H1 (cell line): Measurements from ENCODE around the gene ARMC12.

ENCODE experiments used
- BACH1 ChIP-seq: IDR thresholded peaks from 2 replicates; pipeline ENCODE4 v1.6.1; 2012; ENCODE audit warnings: low read length, improper control_type of control experiment
- CHD2 ChIP-seq: IDR thresholded peaks from 2 replicates; pipeline ENCODE4 v1.6.1; 2012; ENCODE audit warnings: low read length, improper control_type of control experiment
- EP300 ChIP-seq, 2 experiments: IDR thresholded peaks; 1 replicate in 1 of 2; 2 replicates in 1 of 2; pipeline ENCODE4 v1.6.1; 2011 to 2012; ENCODE audit warnings: low read depth in 2 of 2, low read length in 2 of 2, mild to moderate bottlenecking in 2 of 2, borderline replicate concordance in 1 of 2, inconsistent platforms in 1 of 2, moderate library complexity in 1 of 2
- KDM1A ChIP-seq: fragments of 200-600, 300-600 bp; sonication (generic); IDR thresholded peaks from 2 replicates; pipeline ENCODE4 v1.7.1; 2016; ENCODE audit warnings: mild to moderate bottlenecking, low read length, borderline replicate concordance
- MAFK ChIP-seq: IDR thresholded peaks from 2 replicates; pipeline ENCODE4 v1.6.1; 2012; ENCODE audit warnings: low read depth, mild to moderate bottlenecking, improper control_type of control experiment, low read length
- POLR2AphosphoS5 ChIP-seq: IDR thresholded peaks from 2 replicates; pipeline ENCODE4 v1.6.1; 2011; ENCODE audit warnings: low read depth, low read length
- RFX5 ChIP-seq: IDR thresholded peaks from 2 replicates; pipeline ENCODE4 v1.6.1; 2011; ENCODE audit warnings: low read depth, low read length, improper control_type of control experiment, borderline replicate concordance
- RXRA ChIP-seq: IDR thresholded peaks from 2 replicates; pipeline ENCODE4 v1.6.1; 2011; ENCODE audit warnings: low read depth, mild to moderate bottlenecking, low read length, moderate library complexity; ENCODE audit not compliant: insufficient read depth
- SP1 ChIP-seq: IDR thresholded peaks from 2 replicates; pipeline ENCODE4 v1.6.1; 2011; ENCODE audit warnings: low read depth, low read length
- SRF ChIP-seq: IDR thresholded peaks from 2 replicates; pipeline ENCODE4 v1.6.1; 2011; ENCODE audit warnings: mild to moderate bottlenecking, low read depth, low read length, moderate library complexity
- TAF1 ChIP-seq: IDR thresholded peaks from 2 replicates; pipeline ENCODE4 v1.6.1; 2011; ENCODE audit warnings: mild to moderate bottlenecking, low read depth, low read length
- TF ChIP-seq, protein P1 (sequence below), 3 experiments: IDR thresholded peaks; 1 replicate in 2 of 3; 2 replicates in 1 of 3; pipeline versions ENCODE4 v1.5.1 to v1.6.1; 2011; ENCODE audit warnings: low read length in 3 of 3, mild to moderate bottlenecking in 3 of 3, inconsistent platforms in 2 of 3, low read depth in 1 of 3, moderate library complexity in 1 of 3; ENCODE audit not compliant: insufficient read depth in 1 of 3; ENCODE audit errors: control extremely low read depth in 1 of 3
- TF ChIP-seq, protein P2 (sequence below): IDR thresholded peaks from 2 replicates; pipeline ENCODE4 v1.6.1; 2012; ENCODE audit warnings: inconsistent platforms
- TF ChIP-seq, protein P3 (sequence below): IDR thresholded peaks from 2 replicates; pipeline ENCODE4 v1.6.1; 2012; ENCODE audit warnings: inconsistent platforms

DNA sequence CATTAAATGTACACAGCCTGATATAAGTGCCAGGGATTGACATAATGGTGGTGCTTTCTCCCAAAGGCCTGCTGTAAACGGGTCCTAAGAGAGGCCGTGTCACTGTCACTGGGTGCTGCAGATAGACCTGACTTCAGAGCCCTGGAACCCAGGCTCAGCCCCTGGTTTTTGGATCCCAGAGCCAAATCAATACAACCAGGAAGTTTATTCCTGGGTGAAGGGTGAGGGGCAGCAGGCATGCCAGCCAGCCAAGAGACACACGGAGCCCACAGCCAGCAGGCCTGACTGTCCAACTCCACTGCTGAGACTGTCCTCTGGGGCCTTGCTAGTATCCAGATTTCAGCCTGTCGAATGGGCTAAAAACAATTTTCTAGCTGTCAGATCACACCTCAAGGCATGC, 12.8 kb upstream of the ARMC12 start:
- TF ChIP-seq, protein P1, sequence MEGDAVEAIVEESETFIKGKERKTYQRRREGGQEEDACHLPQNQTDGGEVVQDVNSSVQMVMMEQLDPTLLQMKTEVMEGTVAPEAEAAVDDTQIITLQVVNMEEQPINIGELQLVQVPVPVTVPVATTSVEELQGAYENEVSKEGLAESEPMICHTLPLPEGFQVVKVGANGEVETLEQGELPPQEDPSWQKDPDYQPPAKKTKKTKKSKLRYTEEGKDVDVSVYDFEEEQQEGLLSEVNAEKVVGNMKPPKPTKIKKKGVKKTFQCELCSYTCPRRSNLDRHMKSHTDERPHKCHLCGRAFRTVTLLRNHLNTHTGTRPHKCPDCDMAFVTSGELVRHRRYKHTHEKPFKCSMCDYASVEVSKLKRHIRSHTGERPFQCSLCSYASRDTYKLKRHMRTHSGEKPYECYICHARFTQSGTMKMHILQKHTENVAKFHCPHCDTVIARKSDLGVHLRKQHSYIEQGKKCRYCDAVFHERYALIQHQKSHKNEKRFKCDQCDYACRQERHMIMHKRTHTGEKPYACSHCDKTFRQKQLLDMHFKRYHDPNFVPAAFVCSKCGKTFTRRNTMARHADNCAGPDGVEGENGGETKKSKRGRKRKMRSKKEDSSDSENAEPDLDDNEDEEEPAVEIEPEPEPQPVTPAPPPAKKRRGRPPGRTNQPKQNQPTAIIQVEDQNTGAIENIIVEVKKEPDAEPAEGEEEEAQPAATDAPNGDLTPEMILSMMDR (IDR thresholded peaks at IDR 0.05; ENCODE audit: control extremely low read depth in 1 of 3, insufficient read depth in 1 of 3, low read depth in 1 of 3, low read length in 3 of 3) = no peak
- TF ChIP-seq SP1 = no peak
- no peak for TF ChIP-seq RXRA
- no peak for TF ChIP-seq POLR2AphosphoS5
- TF ChIP-seq MAFK = no peak
- TF ChIP-seq, protein P2, sequence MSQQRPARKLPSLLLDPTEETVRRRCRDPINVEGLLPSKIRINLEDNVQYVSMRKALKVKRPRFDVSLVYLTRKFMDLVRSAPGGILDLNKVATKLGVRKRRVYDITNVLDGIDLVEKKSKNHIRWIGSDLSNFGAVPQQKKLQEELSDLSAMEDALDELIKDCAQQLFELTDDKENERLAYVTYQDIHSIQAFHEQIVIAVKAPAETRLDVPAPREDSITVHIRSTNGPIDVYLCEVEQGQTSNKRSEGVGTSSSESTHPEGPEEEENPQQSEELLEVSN = no peak
- no peak for TF ChIP-seq RFX5
- no peak for TF ChIP-seq CHD2
- TF ChIP-seq, protein P3, sequence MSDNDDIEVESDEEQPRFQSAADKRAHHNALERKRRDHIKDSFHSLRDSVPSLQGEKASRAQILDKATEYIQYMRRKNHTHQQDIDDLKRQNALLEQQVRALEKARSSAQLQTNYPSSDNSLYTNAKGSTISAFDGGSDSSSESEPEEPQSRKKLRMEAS = no peak
- TF ChIP-seq EP300 (IDR thresholded peaks at IDR 0.05; ENCODE audit: borderline replicate concordance in 1 of 2, low read depth in 2 of 2, low read length in 2 of 2) = no peak
- no peak for TF ChIP-seq KDM1A
- TF ChIP-seq SRF = no peak
- no peak for TF ChIP-seq TAF1
- no peak for TF ChIP-seq BACH1
